Keratinocyte (primary cell): ENCODE data around the gene CFAP54. TPM values are rescaled to one million over a fixed set of nuclear protein-coding genes. Genes with fewer than 3 reads are reported as not detected.

Experiments
- DNase-seq: peaks from one replicate; pipeline ENCODE4 v3.0.0-alpha.2; 2011; ENCODE audit warnings: low read depth, missing footprints, low spot score
- FAIRE-seq: peaks from 2 replicates; lab custom pipeline; 2011; peaks lifted over from hg19 to GRCh38; lab: Jason Lieb, UNC
- H2AFZ ChIP-seq: 2 replicates; pipeline ENCODE4 v1.6.0; 2012; ENCODE audit warnings: low read length, control low read depth, inconsistent platforms; ENCODE audit not compliant: control insufficient read depth
- H3K27ac ChIP-seq: 2 replicates; pipeline ENCODE4 v1.5.1; 2011; ENCODE audit warnings: low read length; ENCODE audit not compliant: control insufficient read depth, insufficient read depth
- H3K27me3 ChIP-seq: 3 replicates; pipeline ENCODE4 v1.6.0; 2011; ENCODE audit warnings: low read length; ENCODE audit not compliant: control insufficient read depth, insufficient read depth; ENCODE audit errors: extremely low read depth
- H3K36me3 ChIP-seq, 2 experiments: 2 replicates in 1 of 2; 3 replicates in 1 of 2; pipeline ENCODE4 v1.5.1; 2011; ENCODE audit warnings: low read length in 2 of 2, mild to moderate bottlenecking in 1 of 2; ENCODE audit not compliant: control insufficient read depth in 2 of 2, insufficient read depth in 2 of 2; ENCODE audit errors: extremely low read depth in 1 of 2
- H3K4me1 ChIP-seq: 3 replicates; pipeline ENCODE4 v1.5.1; 2011; ENCODE audit warnings: low read length; ENCODE audit not compliant: control insufficient read depth, insufficient read depth; ENCODE audit errors: extremely low read depth
- H3K4me2 ChIP-seq: 3 replicates; pipeline ENCODE4 v1.6.0; 2011; ENCODE audit warnings: low read depth, low read length; ENCODE audit not compliant: control insufficient read depth, insufficient read depth; ENCODE audit errors: extremely low read depth
- H3K4me3 ChIP-seq, 3 experiments: fragments of 200-600 bp in 1 of 3; sonication (generic) in 1 of 3; 2 replicates in 2 of 3; 3 replicates in 1 of 3; pipeline ENCODE4 v1.5.1; 2011 to 2016; ENCODE audit warnings: low read length in 3 of 3, mild to moderate bottlenecking in 3 of 3, control low read depth in 2 of 3, inconsistent platforms in 1 of 3, low read depth in 1 of 3, mixed read lengths in 1 of 3, mixed run types in 1 of 3, moderate library complexity in 1 of 3; ENCODE audit not compliant: control insufficient read depth in 2 of 3, insufficient read depth in 2 of 3; ENCODE audit errors: extremely low read depth in 1 of 3
- H3K79me2 ChIP-seq: 2 replicates; pipeline ENCODE4 v1.6.0; 2012; ENCODE audit warnings: low read length; ENCODE audit not compliant: control insufficient read depth, insufficient read depth
- H3K9ac ChIP-seq: 3 replicates; pipeline ENCODE4 v1.6.0; 2011; ENCODE audit warnings: low read length; ENCODE audit not compliant: control insufficient read depth, insufficient read depth; ENCODE audit errors: extremely low read depth
- H3K9me1 ChIP-seq: 3 replicates; pipeline ENCODE4 v1.6.0; 2011; ENCODE audit warnings: low read length; ENCODE audit not compliant: control insufficient read depth, insufficient read depth; ENCODE audit errors: extremely low read depth
- H3K9me3 ChIP-seq: 2 replicates; pipeline ENCODE4 v1.5.1; 2012; ENCODE audit warnings: low read depth, low read length; ENCODE audit not compliant: control insufficient read depth
- H4K20me1 ChIP-seq: 3 replicates; pipeline ENCODE4 v1.6.0; 2011; ENCODE audit warnings: low read length; ENCODE audit not compliant: control insufficient read depth, insufficient read depth; ENCODE audit errors: extremely low read depth
- CTCF ChIP-seq, 3 experiments: IDR thresholded peaks in 1 of 3; conservative IDR thresholded peaks in 1 of 3; optimal IDR thresholded peaks in 1 of 3; 2 replicates in 2 of 3; 3 replicates in 1 of 3; pipeline versions ENCODE3 to v1.5.1; 2011; ENCODE audit warnings: low read length in 3 of 3, mild to moderate bottlenecking in 3 of 3, moderate library complexity in 2 of 3, control low read depth in 1 of 3, inconsistent platforms in 1 of 3; ENCODE audit not compliant: insufficient read depth in 2 of 3; ENCODE audit errors: extremely low read depth in 1 of 3
- EZH2 ChIP-seq: IDR thresholded peaks from one replicate; pipeline ENCODE4 v1.6.1; 2012; ENCODE audit warnings: inconsistent platforms, mild to moderate bottlenecking, low read length, moderate library complexity
- dilution Hi-C: fragments of 300-500 bp; cut with MboI; formaldehyde crosslinking; loops from one replicate; pipeline ENCODE4 v1.7.0; 2020; ENCODE audit warnings: low sequenced_read_pairs; ENCODE audit not compliant: extremely low pct_ligation_motif_present
- polyA plus RNA-seq, 5 experiments: library from polyadenylated mRNA; depleted of rRNA in 3 of 5; stranded (reverse) in 3 of 5; stranded (forward) in 1 of 5; unstranded in 1 of 5; fragments of >200 nt; gene quantifications; 1 replicate in 1 of 5; 2 replicates in 3 of 5; 3 replicates in 1 of 5; pipeline versions ENCODE4 v1.2.1 to v1.2.3, GENCODE V29; 2011 to 2012; ENCODE audit warnings: missing spikeins in 2 of 5, low read depth in 1 of 5, low replicate concordance in 1 of 5

The CFAP54 gene
- polyA plus RNA-seq, 1 donor (not counting 4 experiments of a cell fraction or from before 2014, with no cell fraction given): 1.2 TPM

- Histone ChIP-seq H3K36me3 (no peaks in the 10 kb centered on the region), H3K9me3 (no peaks in the 10 kb centered on the region), H2AFZ (no peak overlapping the region), H3K27me3 (no peaks in the 10 kb centered on the region), H3K79me2 (no peaks in the 10 kb centered on the region), H4K20me1 (no peaks in the 10 kb centered on the region), H3K27ac (no peak overlapping the region), H3K4me3 (no peak overlapping the region), H3K4me1 (no peaks in the 10 kb centered on the region), H3K9ac (no peak overlapping the region), H3K9me1 (no peaks in the 10 kb centered on the region), H3K4me2 (no peak overlapping the region)
- DNase-seq (no peak), FAIRE-seq (no peak)
- TF ChIP-seq CTCF (optimal IDR thresholded peaks at IDR 0.05 in 1 of 3, IDR thresholded peaks at IDR 0.05 in 1 of 3, conservative IDR thresholded peaks at IDR 0.05 in 1 of 3; ENCODE audit: extremely low read depth in 1 of 3, insufficient read depth in 2 of 3, low read length in 3 of 3) (no peak), EZH2 (no peak)
- dilution Hi-C loops: no loop called here
Measured at GRCh38 chr12:96822641-96823040, 333.3 kb downstream of the CFAP54 start.

GRCh38 chr12:96824074-96824837 lies 334.9 kb downstream of the CFAP54 start:
- TF ChIP-seq CTCF (optimal IDR thresholded peaks at IDR 0.05 in 1 of 3, IDR thresholded peaks at IDR 0.05 in 1 of 3, conservative IDR thresholded peaks at IDR 0.05 in 1 of 3; ENCODE audit: extremely low read depth in 1 of 3, insufficient read depth in 2 of 3, low read length in 3 of 3): no peak
- TF ChIP-seq EZH2: no peak
- H3K9ac ChIP-seq: no peak overlapping the region
- H3K4me2 ChIP-seq: no peak overlapping the region
- H3K9me3 ChIP-seq: no peaks in the 10 kb centered on the region
- no peaks in the 10 kb centered on the region for H3K9me1 ChIP-seq
- H3K27ac ChIP-seq: no peak overlapping the region
- no peaks in the 10 kb centered on the region for H4K20me1 ChIP-seq
- FAIRE-seq (no peak), DNase-seq (no peak)
- dilution Hi-C loops: no loop called here
- H3K4me1 ChIP-seq: no peaks in the 10 kb centered on the region
- H3K36me3 ChIP-seq: no peaks in the 10 kb centered on the region
- H2AFZ ChIP-seq: no peak overlapping the region
- H3K79me2 ChIP-seq: no peaks in the 10 kb centered on the region
- H3K4me3 ChIP-seq: no peak overlapping the region
- no peaks in the 10 kb centered on the region for H3K27me3 ChIP-seq
